Hepatocyte (in vitro differentiated cells): ENCODE data around the gene TENM4. TPM values are rescaled to one million over a fixed set of nuclear protein-coding genes. Genes with fewer than 3 reads are reported as not detected.

Experiments
- DNase-seq: peaks from one replicate; pipeline ENCODE4 v3.0.0-alpha.2; 2016; ENCODE audit warnings: low spot score
- H2AFZ ChIP-seq: fragments of 200-600 bp; sonication (generic); 2 replicates; pipeline ENCODE4 v1.6.0; 2016; ENCODE audit warnings: antibody characterized with exemption, mild to moderate bottlenecking
- H3K27ac ChIP-seq: fragments of 200-600 bp; sonication (generic); 2 replicates; pipeline ENCODE4 v1.5.1; 2016; ENCODE audit warnings: mild to moderate bottlenecking
- H3K27me3 ChIP-seq: fragments of 200-600 bp; sonication (generic); 2 replicates; pipeline ENCODE4 v1.6.1; 2016
- H3K36me3 ChIP-seq: fragments of 200-600 bp; sonication (generic); replicated peaks from 2 replicates; pipeline ENCODE4 v1.5.1; 2016; ENCODE audit warnings: low read depth; ENCODE audit not compliant: insufficient read depth
- H3K4me1 ChIP-seq: fragments of 200-600 bp; sonication (generic); 2 replicates; pipeline ENCODE4 v1.5.1; 2016; ENCODE audit warnings: mild to moderate bottlenecking, moderate library complexity; ENCODE audit not compliant: insufficient read depth
- H3K4me2 ChIP-seq: fragments of 200-600 bp; sonication (generic); 2 replicates; pipeline ENCODE4 v1.6.0; 2016
- H3K4me3 ChIP-seq: fragments of 200-600 bp; sonication (generic); 2 replicates; pipeline ENCODE4 v1.5.1; 2016; ENCODE audit warnings: mild to moderate bottlenecking
- H3K79me2 ChIP-seq: fragments of 200-600 bp; sonication (generic); 2 replicates; pipeline ENCODE4 v1.6.0; 2017; ENCODE audit warnings: mild to moderate bottlenecking
- H3K9me2 ChIP-seq: fragments of 200-600 bp; sonication (generic); replicated peaks from 2 replicates; pipeline ENCODE4 v1.6.0; 2017; ENCODE audit warnings: mild to moderate bottlenecking; ENCODE audit not compliant: insufficient read depth
- H3K9me3 ChIP-seq: fragments of 200-600 bp; sonication (generic); 2 replicates; pipeline ENCODE4 v1.5.1; 2016; ENCODE audit warnings: low read depth, mild to moderate bottlenecking
- H4K20me1 ChIP-seq: fragments of 200-600 bp; sonication (generic); 2 replicates; pipeline ENCODE4 v1.6.0; 2016; ENCODE audit warnings: mild to moderate bottlenecking; ENCODE audit not compliant: insufficient read depth, poor library complexity, severe bottlenecking
- EZH2 ChIP-seq: fragments of 200-600 bp; sonication (generic); IDR thresholded peaks from 2 replicates; pipeline ENCODE4 v1.6.1; 2016; ENCODE audit warnings: antibody characterized with exemption, mild to moderate bottlenecking, borderline replicate concordance
- EZH2phosphoT487 ChIP-seq: fragments of 200-600 bp; sonication (generic); IDR thresholded peaks from one replicate; pipeline ENCODE4 v1.6.1; 2018; ENCODE audit warnings: antibody characterized with exemption, mild to moderate bottlenecking, low read depth, moderate library complexity; ENCODE audit not compliant: unreplicated experiment, severe bottlenecking
- WGBS: methylation state at CpG from one replicate; pipeline ENCODE4 v1.1.6; 2016; ENCODE audit warnings: low lambda C conversion rate; ENCODE audit errors: missing lambda C conversion rate; 5-methylcytosine and 5-hydroxymethylcytosine counted together
- polyA plus RNA-seq: library from polyadenylated mRNA; unstranded; fragments of >200 nt; fragmentation: Nextera tagmentation; extraction: Ambion mirVana; gene quantifications from 2 replicates; pipeline ENCODE4 v1.2.1, GENCODE V29; 2016
- total RNA-seq: library from RNA; depleted of rRNA; stranded (reverse); fragments of >200 nt; gene quantifications from 2 replicates; pipeline ENCODE4 v1.2.3, GENCODE V29; 2014
- TF ChIP-seq, protein P1 (sequence below): fragments of 200-600 bp; sonication (generic); IDR thresholded peaks from 2 replicates; pipeline ENCODE4 v1.5.1; 2016; ENCODE audit warnings: antibody characterized with exemption, mild to moderate bottlenecking; ENCODE audit not compliant: poor library complexity

The TENM4 gene
- total and polyA plus RNA-seq, 2 experiments from 2014 or later: 18.4 to 18.7 TPM

DNA sequence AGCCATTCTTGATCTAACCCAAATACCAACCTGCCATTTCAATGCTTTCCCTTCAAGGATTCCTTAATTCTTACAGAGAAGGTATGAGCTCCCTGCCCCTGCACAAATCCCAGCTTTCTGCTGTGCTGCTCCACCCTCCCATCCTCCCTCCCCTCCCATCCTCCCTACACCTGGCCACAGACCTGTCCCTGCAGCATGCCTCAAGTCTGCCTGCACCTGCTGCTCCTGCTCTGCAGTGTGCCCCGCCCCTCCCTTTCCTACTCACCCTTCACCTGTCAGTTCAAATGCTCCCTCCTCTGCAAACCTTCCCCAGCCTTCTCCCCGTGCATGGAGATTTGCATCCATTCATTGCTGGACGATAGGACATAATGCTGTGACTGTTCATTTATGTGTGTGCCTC is 726.3 kb downstream of the TENM4 start:
- Histone ChIP-seq H3K27ac (no peak overlapping the region), H3K4me3 (no peak overlapping the region), H3K79me2 (no peaks in the 10 kb centered on the region), H3K4me2 (no peak overlapping the region), H3K9me2 (no peaks in the 10 kb centered on the region), H4K20me1 (no peaks in the 10 kb centered on the region), H3K27me3 (no peaks in the 10 kb centered on the region), H2AFZ (no peak overlapping the region), H3K9me3 (no peaks in the 10 kb centered on the region), H3K4me1 (no peaks in the 10 kb centered on the region), H3K36me3 (no peaks in the 10 kb centered on the region)
- WGBS: 72% methylated on average over 3 of the region's 3 CpGs
- TF ChIP-seq EZH2phosphoT487 (no peak), EZH2 (no peak)
- TF ChIP-seq, protein P1, sequence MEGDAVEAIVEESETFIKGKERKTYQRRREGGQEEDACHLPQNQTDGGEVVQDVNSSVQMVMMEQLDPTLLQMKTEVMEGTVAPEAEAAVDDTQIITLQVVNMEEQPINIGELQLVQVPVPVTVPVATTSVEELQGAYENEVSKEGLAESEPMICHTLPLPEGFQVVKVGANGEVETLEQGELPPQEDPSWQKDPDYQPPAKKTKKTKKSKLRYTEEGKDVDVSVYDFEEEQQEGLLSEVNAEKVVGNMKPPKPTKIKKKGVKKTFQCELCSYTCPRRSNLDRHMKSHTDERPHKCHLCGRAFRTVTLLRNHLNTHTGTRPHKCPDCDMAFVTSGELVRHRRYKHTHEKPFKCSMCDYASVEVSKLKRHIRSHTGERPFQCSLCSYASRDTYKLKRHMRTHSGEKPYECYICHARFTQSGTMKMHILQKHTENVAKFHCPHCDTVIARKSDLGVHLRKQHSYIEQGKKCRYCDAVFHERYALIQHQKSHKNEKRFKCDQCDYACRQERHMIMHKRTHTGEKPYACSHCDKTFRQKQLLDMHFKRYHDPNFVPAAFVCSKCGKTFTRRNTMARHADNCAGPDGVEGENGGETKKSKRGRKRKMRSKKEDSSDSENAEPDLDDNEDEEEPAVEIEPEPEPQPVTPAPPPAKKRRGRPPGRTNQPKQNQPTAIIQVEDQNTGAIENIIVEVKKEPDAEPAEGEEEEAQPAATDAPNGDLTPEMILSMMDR: no peak
- no peak for DNase-seq

DNA sequence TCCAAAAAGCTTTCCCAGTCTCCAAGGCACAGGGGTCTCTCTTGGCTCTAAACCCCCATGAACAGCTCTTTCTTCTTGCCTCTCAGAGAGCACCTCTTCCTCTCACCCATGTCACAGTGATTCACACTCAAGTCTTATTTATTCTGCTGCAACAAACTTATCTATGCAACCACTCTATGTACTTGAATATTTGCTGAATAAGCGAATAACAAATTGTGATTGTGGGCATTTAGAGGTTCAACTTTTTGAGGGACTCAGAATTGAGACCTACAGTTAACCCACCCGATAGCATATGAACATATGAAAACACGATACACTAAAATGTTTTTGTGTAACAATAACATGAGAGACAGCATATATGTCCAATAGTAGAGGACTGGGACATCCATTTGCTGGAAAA is 729.1 kb downstream of the TENM4 start:
- Histone ChIP-seq H3K4me1 (no peaks in the 10 kb centered on the region), H3K36me3 (no peaks in the 10 kb centered on the region), H3K4me2 (no peak overlapping the region), H3K9me2 (no peaks in the 10 kb centered on the region), H3K27me3 (no peaks in the 10 kb centered on the region), H3K27ac (no peak overlapping the region), H2AFZ (no peak overlapping the region), H4K20me1 (no peaks in the 10 kb centered on the region), H3K4me3 (no peak overlapping the region), H3K79me2 (no peaks in the 10 kb centered on the region), H3K9me3 (no peaks in the 10 kb centered on the region)
- DNase-seq: no peak
- WGBS: 94% methylated on average over 3 of the region's 3 CpGs
- TF ChIP-seq EZH2phosphoT487 (no peak), EZH2 (no peak)
- TF ChIP-seq, protein P1: no peak

DNA sequence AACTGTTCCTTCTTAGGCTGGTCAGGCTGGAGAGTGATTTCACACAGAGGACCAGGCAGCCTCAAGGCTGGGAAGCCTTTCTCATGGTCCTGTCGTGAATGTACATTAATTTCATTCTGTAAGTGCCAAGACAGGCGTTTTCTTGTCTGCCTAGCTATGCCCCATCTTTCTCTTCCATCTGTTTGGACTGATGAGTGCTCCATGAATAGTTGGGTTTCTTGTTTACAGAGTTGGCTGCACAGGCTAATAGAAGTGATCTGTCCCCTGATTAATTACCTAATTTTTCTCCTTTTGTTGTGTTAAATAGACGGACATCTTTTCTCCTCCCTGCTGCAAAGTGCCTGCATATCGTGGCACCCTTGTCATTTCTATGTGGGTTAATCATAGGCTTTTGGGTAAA is 730.4 kb downstream of the TENM4 start:
- Histone ChIP-seq H3K4me2 (no peak overlapping the region), H3K27ac (no peak overlapping the region), H3K4me1 (no peaks in the 10 kb centered on the region), H4K20me1 (no peaks in the 10 kb centered on the region), H3K36me3 (no peaks in the 10 kb centered on the region), H3K27me3 (no peaks in the 10 kb centered on the region), H3K79me2 (no peaks in the 10 kb centered on the region), H3K9me3 (no peaks in the 10 kb centered on the region), H3K9me2 (no peaks in the 10 kb centered on the region), H2AFZ (no peak overlapping the region), H3K4me3 (no peak overlapping the region)
- 94% methylated on average over 4 of the region's 4 CpGs for WGBS
- TF ChIP-seq EZH2phosphoT487 (no peak), EZH2 (no peak)
- TF ChIP-seq, protein P1: no peak
- DNase-seq: no peak

DNA sequence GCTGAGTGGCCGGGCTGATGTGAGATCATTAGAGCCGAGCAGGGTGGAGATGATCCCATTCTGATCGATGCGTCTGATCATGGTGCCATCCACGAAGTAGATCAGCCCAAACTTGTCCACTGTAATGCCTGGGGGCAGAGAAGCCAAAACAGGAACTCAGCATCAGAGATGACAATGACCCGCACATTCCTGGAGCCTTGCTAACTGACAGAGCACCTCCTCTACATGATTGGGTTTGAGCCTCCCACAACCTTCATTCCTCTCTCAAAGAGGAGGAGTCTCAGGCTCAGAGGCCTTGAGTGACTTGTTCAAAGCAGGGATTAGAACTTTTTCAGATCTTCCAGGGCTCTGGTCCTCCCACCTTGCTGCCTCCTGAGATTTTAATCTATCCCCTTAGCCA is 732.4 kb downstream of the TENM4 start:
- no peak overlapping the region for H3K4me3 ChIP-seq
- H2AFZ ChIP-seq: no peak overlapping the region
- H3K79me2 ChIP-seq: no peaks in the 10 kb centered on the region
- 94% methylated on average over 6 of the region's 6 CpGs for WGBS
- no peaks in the 10 kb centered on the region for H3K9me3 ChIP-seq
- no peaks in the 10 kb centered on the region for H3K4me1 ChIP-seq
- H3K36me3 ChIP-seq: no peaks in the 10 kb centered on the region
- no peaks in the 10 kb centered on the region for H3K9me2 ChIP-seq
- H4K20me1 ChIP-seq: no peaks in the 10 kb centered on the region
- no peaks in the 10 kb centered on the region for H3K27me3 ChIP-seq
- DNase-seq: no peak
- no peak overlapping the region for H3K4me2 ChIP-seq
- H3K27ac ChIP-seq: no peak overlapping the region
- TF ChIP-seq, protein P1: no peak
- TF ChIP-seq EZH2phosphoT487 (no peak), EZH2 (no peak)
